Measurements from ENCODE around the gene CTCFL. TPM values are rescaled to one million over a fixed set of nuclear protein-coding genes. Genes with fewer than 3 reads are reported as not detected.

CTCFL gene
- polyA plus RNA-seq, 1 donor from 2014 or later: not detected

DNA sequence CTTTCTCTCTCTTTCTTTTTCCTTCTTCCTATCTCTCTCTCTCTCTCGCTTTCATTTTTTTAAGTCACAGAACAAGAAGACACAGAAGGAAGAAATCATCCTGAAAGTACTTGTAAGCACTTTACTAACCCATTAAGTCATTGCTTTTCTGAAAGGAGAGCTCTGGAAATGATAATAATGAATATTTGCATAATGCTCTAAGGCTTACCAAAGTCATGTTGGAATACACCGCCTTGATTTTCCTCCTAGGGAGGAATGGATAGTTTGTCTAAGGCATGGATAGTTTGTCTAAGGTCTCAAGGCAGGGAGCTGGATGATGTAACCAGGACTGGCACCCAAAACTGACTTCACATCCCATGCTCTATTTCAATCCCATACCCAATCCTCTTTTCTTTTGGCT, 12.9 kb upstream of the CTCFL start:
- no peaks in the 10 kb centered on the region for H3K9me2 ChIP-seq (ENCODE audit: insufficient read depth, low read length)
- no peaks in the 10 kb centered on the region for H3F3A ChIP-seq (ENCODE audit: insufficient read depth, low read length, poor library complexity, severe bottlenecking)
- no peaks in the 10 kb centered on the region for H3K79me2 ChIP-seq (replicated peaks; ENCODE audit: insufficient read depth, low read length)
- H3K36me3 ChIP-seq (ENCODE audit: insufficient read depth, low read length): no peaks in the 10 kb centered on the region
- H4K20me1 ChIP-seq (ENCODE audit: insufficient read depth): no peaks in the 10 kb centered on the region
- no peak overlapping the region for H3K27ac ChIP-seq (ENCODE audit: low read length)
- TF ChIP-seq EP300 (conservative IDR thresholded peaks at IDR 0.05; ENCODE audit: poor library complexity, severe bottlenecking): no peak
- TF ChIP-seq, protein P1, sequence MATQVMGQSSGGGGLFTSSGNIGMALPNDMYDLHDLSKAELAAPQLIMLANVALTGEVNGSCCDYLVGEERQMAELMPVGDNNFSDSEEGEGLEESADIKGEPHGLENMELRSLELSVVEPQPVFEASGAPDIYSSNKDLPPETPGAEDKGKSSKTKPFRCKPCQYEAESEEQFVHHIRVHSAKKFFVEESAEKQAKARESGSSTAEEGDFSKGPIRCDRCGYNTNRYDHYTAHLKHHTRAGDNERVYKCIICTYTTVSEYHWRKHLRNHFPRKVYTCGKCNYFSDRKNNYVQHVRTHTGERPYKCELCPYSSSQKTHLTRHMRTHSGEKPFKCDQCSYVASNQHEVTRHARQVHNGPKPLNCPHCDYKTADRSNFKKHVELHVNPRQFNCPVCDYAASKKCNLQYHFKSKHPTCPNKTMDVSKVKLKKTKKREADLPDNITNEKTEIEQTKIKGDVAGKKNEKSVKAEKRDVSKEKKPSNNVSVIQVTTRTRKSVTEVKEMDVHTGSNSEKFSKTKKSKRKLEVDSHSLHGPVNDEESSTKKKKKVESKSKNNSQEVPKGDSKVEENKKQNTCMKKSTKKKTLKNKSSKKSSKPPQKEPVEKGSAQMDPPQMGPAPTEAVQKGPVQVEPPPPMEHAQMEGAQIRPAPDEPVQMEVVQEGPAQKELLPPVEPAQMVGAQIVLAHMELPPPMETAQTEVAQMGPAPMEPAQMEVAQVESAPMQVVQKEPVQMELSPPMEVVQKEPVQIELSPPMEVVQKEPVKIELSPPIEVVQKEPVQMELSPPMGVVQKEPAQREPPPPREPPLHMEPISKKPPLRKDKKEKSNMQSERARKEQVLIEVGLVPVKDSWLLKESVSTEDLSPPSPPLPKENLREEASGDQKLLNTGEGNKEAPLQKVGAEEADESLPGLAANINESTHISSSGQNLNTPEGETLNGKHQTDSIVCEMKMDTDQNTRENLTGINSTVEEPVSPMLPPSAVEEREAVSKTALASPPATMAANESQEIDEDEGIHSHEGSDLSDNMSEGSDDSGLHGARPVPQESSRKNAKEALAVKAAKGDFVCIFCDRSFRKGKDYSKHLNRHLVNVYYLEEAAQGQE (IDR thresholded peaks at IDR 0.05; ENCODE audit: borderline replicate concordance): no peak
- no peak for TF ChIP-seq MXI1 (conservative IDR thresholded peaks at IDR 0.05; ENCODE audit: poor library complexity, severe bottlenecking)
- no peak for TF ChIP-seq SMC3 (conservative IDR thresholded peaks at IDR 0.05; ENCODE audit: poor library complexity)
- no peak for TF ChIP-seq POLR2AphosphoS5 (IDR thresholded peaks at IDR 0.05)
- no peak for TF ChIP-seq EZH2 (IDR thresholded peaks at IDR 0.05; ENCODE audit: borderline replicate concordance, insufficient read depth, low read length, poor library complexity, severe bottlenecking)
- TF ChIP-seq, protein P2, sequence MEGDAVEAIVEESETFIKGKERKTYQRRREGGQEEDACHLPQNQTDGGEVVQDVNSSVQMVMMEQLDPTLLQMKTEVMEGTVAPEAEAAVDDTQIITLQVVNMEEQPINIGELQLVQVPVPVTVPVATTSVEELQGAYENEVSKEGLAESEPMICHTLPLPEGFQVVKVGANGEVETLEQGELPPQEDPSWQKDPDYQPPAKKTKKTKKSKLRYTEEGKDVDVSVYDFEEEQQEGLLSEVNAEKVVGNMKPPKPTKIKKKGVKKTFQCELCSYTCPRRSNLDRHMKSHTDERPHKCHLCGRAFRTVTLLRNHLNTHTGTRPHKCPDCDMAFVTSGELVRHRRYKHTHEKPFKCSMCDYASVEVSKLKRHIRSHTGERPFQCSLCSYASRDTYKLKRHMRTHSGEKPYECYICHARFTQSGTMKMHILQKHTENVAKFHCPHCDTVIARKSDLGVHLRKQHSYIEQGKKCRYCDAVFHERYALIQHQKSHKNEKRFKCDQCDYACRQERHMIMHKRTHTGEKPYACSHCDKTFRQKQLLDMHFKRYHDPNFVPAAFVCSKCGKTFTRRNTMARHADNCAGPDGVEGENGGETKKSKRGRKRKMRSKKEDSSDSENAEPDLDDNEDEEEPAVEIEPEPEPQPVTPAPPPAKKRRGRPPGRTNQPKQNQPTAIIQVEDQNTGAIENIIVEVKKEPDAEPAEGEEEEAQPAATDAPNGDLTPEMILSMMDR (IDR thresholded peaks at IDR 0.05; ENCODE audit: poor library complexity, severe bottlenecking): no peak
- no peak for TF ChIP-seq TAF1 (IDR thresholded peaks at IDR 0.05; ENCODE audit: low read depth)
- no peak for TF ChIP-seq RAD21 (conservative IDR thresholded peaks at IDR 0.05)
- H3K9me3 ChIP-seq (ENCODE audit: low read length): no peaks in the 10 kb centered on the region
- no peak overlapping the region for H3K4me3 ChIP-seq (ENCODE audit: low read length)
- no peak overlapping the region for H3K4me2 ChIP-seq (ENCODE audit: low read length)
- H2AFZ ChIP-seq (ENCODE audit: low read depth, low read length): no peak overlapping the region
- no peaks in the 10 kb centered on the region for H3K27me3 ChIP-seq (ENCODE audit: insufficient read depth, low read depth, low read length)
- H3K9ac ChIP-seq (ENCODE audit: low read length): no peak overlapping the region

DNA sequence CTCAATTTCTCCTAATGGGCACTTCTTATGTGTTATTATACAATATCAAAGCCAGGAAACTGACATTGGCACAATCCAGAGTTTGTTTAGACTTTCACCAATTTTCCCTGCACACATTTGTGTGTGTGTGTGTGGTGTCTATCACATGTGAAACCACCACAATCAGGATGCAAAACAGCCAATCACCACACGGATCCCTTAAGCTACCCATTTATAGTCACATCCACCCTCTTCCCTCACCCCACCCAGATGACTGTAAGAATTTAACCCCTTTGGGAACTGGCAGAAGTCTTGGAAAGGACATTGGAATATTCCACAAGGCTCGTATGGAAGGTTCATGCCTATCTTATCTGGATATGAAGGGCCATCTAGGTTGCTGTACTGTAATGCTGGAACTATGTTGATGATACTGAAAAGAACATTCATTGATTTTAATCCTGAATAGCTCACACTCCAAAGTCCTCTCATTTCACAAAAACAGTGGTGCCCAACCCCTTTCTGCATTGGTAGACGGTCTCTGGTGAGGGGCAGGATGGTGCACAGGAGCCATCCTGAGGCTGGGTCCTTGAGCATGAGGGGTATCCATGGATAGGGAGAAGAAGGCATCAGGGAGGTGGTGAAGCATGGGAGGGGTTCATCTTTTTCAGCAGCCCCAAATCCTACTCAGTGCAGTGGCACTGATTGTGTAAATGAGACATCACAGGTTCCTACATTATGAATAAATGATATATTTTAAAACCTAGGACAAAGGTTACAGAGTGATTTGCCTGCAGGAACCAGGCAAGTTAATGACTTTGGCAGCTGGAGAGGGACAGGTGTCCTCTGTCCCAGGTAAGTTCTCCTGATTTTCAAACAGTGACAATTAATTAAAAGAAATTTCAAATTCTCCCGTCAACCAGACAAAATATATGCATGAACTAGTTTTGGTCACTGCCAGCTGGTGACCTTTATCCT, 12.1 kb upstream of the CTCFL start:
- TF ChIP-seq, protein P2 (IDR thresholded peaks at IDR 0.05; ENCODE audit: poor library complexity, severe bottlenecking): no peak
- Histone ChIP-seq H2AFZ (ENCODE audit: low read depth, low read length) (no peak overlapping the region), H3K9me3 (ENCODE audit: low read length) (no peaks in the 10 kb centered on the region), H3K79me2 (replicated peaks; ENCODE audit: insufficient read depth, low read length) (no peaks in the 10 kb centered on the region), H3K4me2 (ENCODE audit: low read length) (no peak overlapping the region), H3K27me3 (ENCODE audit: insufficient read depth, low read depth, low read length) (no peaks in the 10 kb centered on the region), H3K9ac (ENCODE audit: low read length) (no peak overlapping the region), H3K4me3 (ENCODE audit: low read length) (no peak overlapping the region), H3K27ac (ENCODE audit: low read length) (no peak overlapping the region), H4K20me1 (ENCODE audit: insufficient read depth) (no peaks in the 10 kb centered on the region), H3K36me3 (ENCODE audit: insufficient read depth, low read length) (no peaks in the 10 kb centered on the region), H3K9me2 (ENCODE audit: insufficient read depth, low read length) (no peaks in the 10 kb centered on the region), H3F3A (ENCODE audit: insufficient read depth, low read length, poor library complexity, severe bottlenecking) (no peaks in the 10 kb centered on the region)

Data from neural cell (in vitro differentiated cells).